Loucy (cell line): ENCODE measurements around the gene TIAM1.

Source experiments
- EZH2phosphoT487 ChIP-seq: fragments of 200-600 bp; IDR thresholded peaks from 2 replicates; pipeline ENCODE4 v1.6.1; 2018; ENCODE audit warnings: antibody characterized with exemption, mild to moderate bottlenecking, moderate library complexity, borderline replicate concordance
- TF ChIP-seq, protein P1 (sequence below): fragments of 200-600 bp; sonication (generic); conservative IDR thresholded peaks from 2 replicates; pipeline ENCODE4 v1.5.1; 2014; ENCODE audit warnings: mild to moderate bottlenecking, antibody characterized with exemption, low read length

- TF ChIP-seq, protein P1, sequence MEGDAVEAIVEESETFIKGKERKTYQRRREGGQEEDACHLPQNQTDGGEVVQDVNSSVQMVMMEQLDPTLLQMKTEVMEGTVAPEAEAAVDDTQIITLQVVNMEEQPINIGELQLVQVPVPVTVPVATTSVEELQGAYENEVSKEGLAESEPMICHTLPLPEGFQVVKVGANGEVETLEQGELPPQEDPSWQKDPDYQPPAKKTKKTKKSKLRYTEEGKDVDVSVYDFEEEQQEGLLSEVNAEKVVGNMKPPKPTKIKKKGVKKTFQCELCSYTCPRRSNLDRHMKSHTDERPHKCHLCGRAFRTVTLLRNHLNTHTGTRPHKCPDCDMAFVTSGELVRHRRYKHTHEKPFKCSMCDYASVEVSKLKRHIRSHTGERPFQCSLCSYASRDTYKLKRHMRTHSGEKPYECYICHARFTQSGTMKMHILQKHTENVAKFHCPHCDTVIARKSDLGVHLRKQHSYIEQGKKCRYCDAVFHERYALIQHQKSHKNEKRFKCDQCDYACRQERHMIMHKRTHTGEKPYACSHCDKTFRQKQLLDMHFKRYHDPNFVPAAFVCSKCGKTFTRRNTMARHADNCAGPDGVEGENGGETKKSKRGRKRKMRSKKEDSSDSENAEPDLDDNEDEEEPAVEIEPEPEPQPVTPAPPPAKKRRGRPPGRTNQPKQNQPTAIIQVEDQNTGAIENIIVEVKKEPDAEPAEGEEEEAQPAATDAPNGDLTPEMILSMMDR, result no peak
- TF ChIP-seq EZH2phosphoT487, result no peak
Measured at GRCh38 chr21:31211836-31212235, 132.2 kb downstream of the TIAM1 start.
